Measurements from ENCODE around the gene CAPZB.

GRCh38 chr1:19373211-19374082, 111.9 kb downstream of the CAPZB start:
- no peak for TF ChIP-seq POLR2A (IDR thresholded peaks at IDR 0.05)
- no peak for TF ChIP-seq CTCF (IDR thresholded peaks at IDR 0.05)
- TF ChIP-seq POLR2AphosphoS5 (IDR thresholded peaks at IDR 0.05), result no peak
- no peak for TF ChIP-seq EP300 (IDR thresholded peaks at IDR 0.05)

All from sigmoid colon (tissue), 4 donors.